SH-SY5Y (cell line): Measurements from ENCODE around the gene AREG.

ENCODE experiments used
- GATA2 ChIP-seq: IDR thresholded peaks from 2 replicates; pipeline ENCODE4 v1.6.1; 2011; ENCODE audit warnings: mild to moderate bottlenecking, low read depth, low read length
- GATA3 ChIP-seq: IDR thresholded peaks from 2 replicates; pipeline ENCODE4 v1.6.1; 2011; ENCODE audit warnings: low read depth, mild to moderate bottlenecking, low read length, moderate library complexity

Gene AREG

GRCh38 chr4:74471264-74471663 lies 26.3 kb downstream of the AREG start:
- TF ChIP-seq GATA2, result no peak
- no peak for TF ChIP-seq GATA3

GRCh38 chr4:74473155-74473811 lies 28.3 kb downstream of the AREG start:
- no peak for TF ChIP-seq GATA3

- TF ChIP-seq GATA3, result no peak
- TF ChIP-seq GATA2, result no peak
Observed at GRCh38 chr4:74474345-74475090, 29.6 kb downstream of the AREG start.

- TF ChIP-seq GATA3 (no peak), GATA2 (no peak)
Observed at GRCh38 chr4:74475091-74475800, 30.3 kb downstream of the AREG start.

GRCh38 chr4:74475946-74476345 lies 31.0 kb downstream of the AREG start:
- TF ChIP-seq GATA3 (no peak), GATA2 (no peak)

- no peak for TF ChIP-seq GATA2
- no peak for TF ChIP-seq GATA3
Observed at GRCh38 chr4:74479009-74479408, 34.1 kb downstream of the AREG start.

- TF ChIP-seq GATA3, result no peak
- TF ChIP-seq GATA2, result no peak
Observed at GRCh38 chr4:74480267-74480666, 35.3 kb downstream of the AREG start.

GRCh38 chr4:74481891-74482609 lies 37.1 kb downstream of the AREG start:
- no peak for TF ChIP-seq GATA3
- TF ChIP-seq GATA2, result no peak

GRCh38 chr4:74483226-74483911 lies 38.4 kb downstream of the AREG start:
- TF ChIP-seq GATA2 (no peak), GATA3 (no peak)

- TF ChIP-seq GATA3 (no peak), GATA2 (no peak)
Observed at GRCh38 chr4:74486905-74487304, 42.0 kb downstream of the AREG start.

- TF ChIP-seq GATA3, result no peak
- TF ChIP-seq GATA2, result no peak
Observed at GRCh38 chr4:74487771-74488170, 42.8 kb downstream of the AREG start.

- TF ChIP-seq GATA3 (no peak), GATA2 (no peak)
Observed at GRCh38 chr4:74490736-74491135, 45.8 kb downstream of the AREG start.

- TF ChIP-seq GATA2, result no peak
- TF ChIP-seq GATA3, result no peak
Observed at GRCh38 chr4:74499986-74500781, 55.2 kb downstream of the AREG start.
